ENCODE results near the gene ZNF263. TPM values are rescaled to one million over a fixed set of nuclear protein-coding genes. Genes with fewer than 3 reads are reported as not detected.

Gene ZNF263
- total RNA-seq, 1 donor, result 65.1 TPM

DNA sequence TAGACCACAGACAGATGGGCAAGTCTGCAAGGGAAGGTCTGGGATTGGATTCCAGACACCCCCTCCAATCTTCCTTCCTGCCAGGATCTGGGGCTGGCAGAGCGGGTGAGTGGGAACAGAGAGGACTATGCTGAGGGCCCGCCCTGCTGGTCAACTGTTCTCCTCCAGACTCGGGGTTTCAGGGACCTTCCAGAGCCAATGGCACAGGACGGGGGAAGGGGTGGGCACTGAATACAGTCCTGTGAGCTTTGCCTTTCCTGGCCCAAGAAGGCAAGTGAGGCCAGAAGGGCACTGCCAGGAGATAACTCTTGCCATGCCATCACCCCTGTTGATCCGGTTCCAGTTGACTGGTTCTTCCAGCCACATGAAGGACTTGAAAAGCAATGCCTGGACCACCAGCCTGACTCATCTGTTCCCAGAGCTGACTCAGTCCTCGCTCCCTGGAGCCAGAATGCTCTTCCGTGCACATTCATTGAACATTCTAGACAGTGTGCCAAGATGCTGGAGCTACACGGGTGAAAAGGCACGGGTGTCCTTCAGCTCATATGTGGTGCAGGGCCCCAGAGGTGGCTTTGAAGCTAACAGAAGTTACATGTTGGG lies 26.3 kb upstream of the ZNF263 start:
- no peaks in the 10 kb centered on the region for H3K79me2 ChIP-seq (ENCODE audit: insufficient read depth, low read length)
- H2AFZ ChIP-seq (ENCODE audit: low read length), result no peak overlapping the region
- no peaks in the 10 kb centered on the region for H3K27me3 ChIP-seq (ENCODE audit: insufficient read depth, low read length)
- no peaks in the 10 kb centered on the region for H3K36me3 ChIP-seq (ENCODE audit: insufficient read depth, low read length)
- no peaks in the 10 kb centered on the region for H3K9me3 ChIP-seq (ENCODE audit: low read depth, low read length)
- H3K4me2 ChIP-seq (ENCODE audit: insufficient read depth, low read length), result peak overlapping the region; percentile 9
- no peak overlapping the region for H3K4me3 ChIP-seq (ENCODE audit: insufficient read depth, low read length)
- H3K4me1 ChIP-seq (ENCODE audit: insufficient read depth, low read length), result peaks cover 20% of the 10 kb centered on the region
- no peaks in the 10 kb centered on the region for H4K20me1 ChIP-seq (ENCODE audit: insufficient read depth, low read length)
- H3K27ac ChIP-seq (ENCODE audit: low read depth, low read length), result no peak overlapping the region
- TF ChIP-seq, protein P1, sequence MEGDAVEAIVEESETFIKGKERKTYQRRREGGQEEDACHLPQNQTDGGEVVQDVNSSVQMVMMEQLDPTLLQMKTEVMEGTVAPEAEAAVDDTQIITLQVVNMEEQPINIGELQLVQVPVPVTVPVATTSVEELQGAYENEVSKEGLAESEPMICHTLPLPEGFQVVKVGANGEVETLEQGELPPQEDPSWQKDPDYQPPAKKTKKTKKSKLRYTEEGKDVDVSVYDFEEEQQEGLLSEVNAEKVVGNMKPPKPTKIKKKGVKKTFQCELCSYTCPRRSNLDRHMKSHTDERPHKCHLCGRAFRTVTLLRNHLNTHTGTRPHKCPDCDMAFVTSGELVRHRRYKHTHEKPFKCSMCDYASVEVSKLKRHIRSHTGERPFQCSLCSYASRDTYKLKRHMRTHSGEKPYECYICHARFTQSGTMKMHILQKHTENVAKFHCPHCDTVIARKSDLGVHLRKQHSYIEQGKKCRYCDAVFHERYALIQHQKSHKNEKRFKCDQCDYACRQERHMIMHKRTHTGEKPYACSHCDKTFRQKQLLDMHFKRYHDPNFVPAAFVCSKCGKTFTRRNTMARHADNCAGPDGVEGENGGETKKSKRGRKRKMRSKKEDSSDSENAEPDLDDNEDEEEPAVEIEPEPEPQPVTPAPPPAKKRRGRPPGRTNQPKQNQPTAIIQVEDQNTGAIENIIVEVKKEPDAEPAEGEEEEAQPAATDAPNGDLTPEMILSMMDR (IDR thresholded peaks at IDR 0.05; ENCODE audit: extremely low read depth, low read depth, low read length), result no peak
- peak; percentile 86 for DNase-seq (ENCODE audit: insufficient read length, low spot score, missing footprints)

DNA sequence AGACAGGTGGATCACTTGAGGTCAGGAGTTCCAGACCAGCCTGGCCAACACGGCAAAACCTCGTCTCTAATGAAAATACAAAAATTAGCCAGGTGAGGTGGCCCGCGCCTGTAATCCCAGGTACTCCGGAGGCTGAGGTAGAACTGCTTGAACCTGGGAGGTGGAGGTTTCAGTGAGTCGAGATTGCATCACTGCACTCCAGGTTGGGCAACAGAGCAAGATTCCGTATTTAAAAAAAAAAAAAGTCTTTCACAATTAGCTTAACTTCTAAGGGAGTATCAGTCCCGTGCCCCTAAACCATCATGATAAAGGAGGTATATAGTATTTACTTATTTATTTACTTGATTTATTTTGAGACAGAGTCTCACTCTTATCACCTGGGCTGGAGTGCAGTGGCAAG lies 23.5 kb upstream of the ZNF263 start:
- peak overlapping the region; percentile 43 for H3K27ac ChIP-seq (ENCODE audit: low read depth, low read length)
- no peak for DNase-seq (ENCODE audit: insufficient read length, low spot score, missing footprints)

DNA sequence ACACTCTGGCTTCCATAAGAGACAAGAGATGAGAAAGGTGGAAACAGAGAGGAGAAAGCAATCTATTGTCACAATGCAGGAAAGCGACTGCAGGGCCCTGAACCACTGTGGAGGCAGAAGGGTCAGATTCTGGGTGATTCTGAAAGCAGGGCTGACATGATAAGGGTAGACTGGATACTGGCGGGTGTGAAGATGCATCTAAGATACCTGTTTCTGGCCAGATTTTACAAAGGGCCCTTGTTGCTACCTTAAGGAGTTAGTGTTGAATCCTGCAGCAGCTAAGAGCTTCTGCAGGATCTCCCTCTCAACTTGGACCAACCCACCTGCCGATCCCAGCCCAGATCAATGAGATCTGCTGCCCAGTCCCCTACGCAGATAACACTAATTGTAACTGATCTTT lies 20.8 kb upstream of the ZNF263 start:
- no peaks in the 10 kb centered on the region for H4K20me1 ChIP-seq (ENCODE audit: insufficient read depth, low read length)
- TF ChIP-seq, protein P1 (IDR thresholded peaks at IDR 0.05; ENCODE audit: extremely low read depth, low read depth, low read length), result no peak

More for the DNA sequence above, 23.5 kb upstream of the ZNF263 start:
- TF ChIP-seq, protein P1 (IDR thresholded peaks at IDR 0.05; ENCODE audit: extremely low read depth, low read depth, low read length), result no peak
- Histone ChIP-seq H3K4me2 (ENCODE audit: insufficient read depth, low read length) (peak overlapping the region; percentile 57), H3K27me3 (ENCODE audit: insufficient read depth, low read length) (no peaks in the 10 kb centered on the region), H3K9me3 (ENCODE audit: low read depth, low read length) (no peaks in the 10 kb centered on the region), H3K36me3 (ENCODE audit: insufficient read depth, low read length) (no peaks in the 10 kb centered on the region), H4K20me1 (ENCODE audit: insufficient read depth, low read length) (no peaks in the 10 kb centered on the region), H3K4me3 (ENCODE audit: insufficient read depth, low read length) (no peak overlapping the region), H3K79me2 (ENCODE audit: insufficient read depth, low read length) (no peaks in the 10 kb centered on the region), H3K4me1 (ENCODE audit: insufficient read depth, low read length) (peaks cover 23% of the 10 kb centered on the region), H2AFZ (ENCODE audit: low read length) (no peak overlapping the region)

DNA sequence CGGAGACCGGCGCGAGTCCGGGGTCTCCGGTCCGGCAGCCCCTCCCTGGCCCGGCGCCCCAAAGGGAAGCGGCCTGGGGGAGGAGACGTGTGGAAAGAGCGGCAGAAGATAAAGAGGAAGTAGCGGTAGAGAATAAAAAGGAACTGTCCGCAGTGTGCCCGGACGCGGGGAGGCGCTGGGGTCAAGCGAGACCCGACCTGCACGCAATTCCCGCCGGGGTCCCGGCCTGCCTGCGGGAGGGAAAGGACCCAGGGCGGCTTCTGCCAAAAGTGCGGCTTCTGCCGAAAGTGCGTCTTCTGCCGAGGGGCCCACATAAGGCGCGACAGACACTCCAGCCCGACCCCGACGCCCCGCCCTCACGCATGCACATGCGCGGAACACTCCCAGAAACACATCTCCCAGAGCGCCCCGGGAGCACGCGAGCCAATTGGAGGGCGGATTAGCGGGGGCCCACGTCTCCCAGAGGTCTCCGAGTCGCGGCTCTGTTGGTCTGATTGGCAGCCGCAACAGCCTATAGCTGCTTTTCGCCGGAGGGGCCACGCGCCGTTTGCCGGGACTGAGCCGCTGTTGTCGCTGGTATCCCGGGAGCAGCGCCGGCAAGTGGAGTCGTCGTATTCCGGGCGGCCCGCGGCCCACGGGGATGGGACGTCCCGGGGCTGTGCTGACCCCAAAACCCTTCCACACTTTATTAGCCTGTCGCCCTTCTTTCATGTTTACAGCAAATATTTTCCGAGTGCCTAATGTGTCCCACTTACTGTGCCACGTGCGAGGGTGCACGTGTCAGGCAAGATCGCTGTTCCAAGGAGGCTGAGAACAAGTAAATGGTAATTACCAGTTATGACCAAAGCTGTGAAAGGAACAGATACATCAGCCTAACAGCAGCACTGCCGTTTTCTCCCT lies 18.9 kb upstream of the ZNF263 start:
- H3K27me3 ChIP-seq (ENCODE audit: insufficient read depth, low read length), result no peaks in the 10 kb centered on the region
- H4K20me1 ChIP-seq (ENCODE audit: insufficient read depth, low read length), result no peaks in the 10 kb centered on the region
- peak overlapping the region; percentile 79 for H2AFZ ChIP-seq (ENCODE audit: low read length)
- peak overlapping the region; percentile 85 for H3K4me3 ChIP-seq (ENCODE audit: insufficient read depth, low read length)
- H3K4me1 ChIP-seq (ENCODE audit: insufficient read depth, low read length), result peaks cover 18% of the 10 kb centered on the region
- DNase-seq (ENCODE audit: insufficient read length, low spot score, missing footprints), result peak; percentile 99
- H3K79me2 ChIP-seq (ENCODE audit: insufficient read depth, low read length), result no peaks in the 10 kb centered on the region
- H3K9me3 ChIP-seq (ENCODE audit: low read depth, low read length), result no peaks in the 10 kb centered on the region
- TF ChIP-seq, protein P1 (IDR thresholded peaks at IDR 0.05; ENCODE audit: extremely low read depth, low read depth, low read length), result peak; percentile 16
- peak overlapping the region; percentile 77 for H3K27ac ChIP-seq (ENCODE audit: low read depth, low read length)
- H3K36me3 ChIP-seq (ENCODE audit: insufficient read depth, low read length), result no peaks in the 10 kb centered on the region
- peak overlapping the region; percentile 77 for H3K4me2 ChIP-seq (ENCODE audit: insufficient read depth, low read length)

More for the DNA sequence above, 20.8 kb upstream of the ZNF263 start:
- no peaks in the 10 kb centered on the region for H3K79me2 ChIP-seq (ENCODE audit: insufficient read depth, low read length)
- H3K4me2 ChIP-seq (ENCODE audit: insufficient read depth, low read length), result no peak overlapping the region
- H3K36me3 ChIP-seq (ENCODE audit: insufficient read depth, low read length), result no peaks in the 10 kb centered on the region
- H3K4me3 ChIP-seq (ENCODE audit: insufficient read depth, low read length), result no peak overlapping the region
- no peak overlapping the region for H2AFZ ChIP-seq (ENCODE audit: low read length)
- no peak for DNase-seq (ENCODE audit: insufficient read length, low spot score, missing footprints)
- peaks cover 30% of the 10 kb centered on the region for H3K4me1 ChIP-seq (ENCODE audit: insufficient read depth, low read length)
- H3K27ac ChIP-seq (ENCODE audit: low read depth, low read length), result no peak overlapping the region
- H3K27me3 ChIP-seq (ENCODE audit: insufficient read depth, low read length), result no peaks in the 10 kb centered on the region
- no peaks in the 10 kb centered on the region for H3K9me3 ChIP-seq (ENCODE audit: low read depth, low read length)
